NCI-H2196 treated with DMSO at 0.1 percent for 48 hours (cell line): ENCODE data around the gene CALML6.

Experiments used
- DNase-seq: peaks from one replicate; lab custom pipeline; 2025; ENCODE audit not compliant: unreplicated experiment; lab: John Stamatoyannopoulos, UW

The CALML6 gene

GRCh38 chr1:1962752-1963151 lies 47.7 kb downstream of the CALML6 start:
- DNase-seq: no peak

GRCh38 chr1:1963570-1963969 lies 48.5 kb downstream of the CALML6 start:
- DNase-seq: no peak

GRCh38 chr1:1964811-1965210 lies 49.8 kb downstream of the CALML6 start:
- no peak for DNase-seq

- no peak for DNase-seq
Observed at GRCh38 chr1:1965546-1965945, 50.5 kb downstream of the CALML6 start.

- no peak for DNase-seq
Observed at GRCh38 chr1:1966071-1966740, 51.1 kb downstream of the CALML6 start.
